DMS153 treated with DMSO at 0.1 percent for 48 hours (cell line): ENCODE results near the gene ALDH1A2.
"Not testable (repeated sequence)": the region's sequence is repeated elsewhere in the genome, so short reads cannot be mapped to it uniquely, and the experiment has no call there.

ENCODE experiments used
- DNase-seq: peaks from one replicate; lab custom pipeline; 2025; ENCODE audit not compliant: unreplicated experiment; lab: John Stamatoyannopoulos, UW

ALDH1A2 gene

DNA sequence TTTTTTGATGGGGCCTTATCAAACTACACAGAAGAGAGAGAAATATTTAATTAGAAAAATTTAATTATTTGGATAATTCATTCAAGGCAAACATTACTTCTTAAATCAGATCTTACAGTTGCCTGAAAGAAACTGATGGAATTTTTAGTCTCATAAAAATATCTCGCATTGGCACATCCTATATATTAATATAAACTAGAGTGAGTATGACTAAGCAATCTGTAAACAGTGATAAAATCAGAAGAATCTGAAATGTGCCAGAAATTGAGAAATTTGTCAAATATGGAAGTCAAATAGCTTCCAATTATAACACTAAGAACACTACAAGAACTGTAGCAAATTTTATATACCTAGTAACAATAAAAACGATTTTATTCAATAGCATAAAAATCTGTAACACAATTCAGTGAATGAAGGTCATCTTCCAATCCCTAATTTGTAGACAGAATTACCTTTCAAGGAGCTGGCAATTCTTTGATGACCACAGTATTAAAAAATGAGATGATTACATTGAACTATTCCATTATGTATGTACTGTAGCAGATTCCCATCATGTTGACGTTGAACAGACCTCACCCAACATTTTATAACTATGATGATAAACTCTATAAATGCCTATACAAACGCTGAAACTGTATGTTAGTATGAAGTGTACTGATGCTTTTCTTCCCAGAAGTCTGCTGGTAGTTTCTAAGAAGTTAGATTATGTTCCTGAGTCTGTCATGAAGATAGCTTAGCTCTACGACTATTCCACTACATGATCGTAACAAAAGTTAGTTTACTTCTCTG, 63.0 kb downstream of the ALDH1A2 start:
- DNase-seq = no peak

DNA sequence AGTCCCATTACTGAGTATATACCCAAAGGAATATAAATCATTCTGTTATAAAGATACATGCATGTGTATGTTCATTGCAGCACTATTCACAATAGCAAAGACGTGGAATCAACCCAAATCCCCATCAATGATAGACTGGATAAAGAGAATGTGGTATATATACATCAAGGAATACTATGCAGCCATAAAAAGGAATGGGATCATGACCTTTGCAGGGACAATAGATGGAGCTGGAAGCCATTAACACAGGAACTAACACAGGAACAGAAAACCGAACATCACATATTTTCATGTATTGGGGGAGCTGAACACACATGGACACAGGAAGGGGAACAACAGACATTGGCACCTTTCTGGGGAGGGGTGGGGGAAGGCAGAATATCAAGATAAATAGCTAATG, 65.8 kb downstream of the ALDH1A2 start:
- DNase-seq = not testable (repeated sequence)

DNA sequence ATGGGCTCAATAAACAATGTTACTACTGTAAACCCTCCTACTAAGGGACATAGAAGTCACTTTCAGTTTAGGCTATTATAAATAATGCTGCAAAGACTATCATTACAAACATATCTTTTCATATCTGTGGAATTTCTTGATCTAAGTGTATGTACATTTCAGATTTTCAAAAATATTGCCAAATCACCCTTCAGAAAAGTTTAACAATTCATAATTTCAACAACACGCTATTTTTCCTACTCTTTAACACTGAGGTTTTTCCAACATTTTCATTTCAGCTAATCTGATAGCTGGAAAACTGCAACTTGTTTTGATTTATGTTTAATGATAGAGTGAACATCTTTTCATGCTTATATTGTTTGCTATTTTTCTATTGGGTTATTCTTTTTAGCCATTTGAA, 69.0 kb downstream of the ALDH1A2 start:
- no peak for DNase-seq

DNA sequence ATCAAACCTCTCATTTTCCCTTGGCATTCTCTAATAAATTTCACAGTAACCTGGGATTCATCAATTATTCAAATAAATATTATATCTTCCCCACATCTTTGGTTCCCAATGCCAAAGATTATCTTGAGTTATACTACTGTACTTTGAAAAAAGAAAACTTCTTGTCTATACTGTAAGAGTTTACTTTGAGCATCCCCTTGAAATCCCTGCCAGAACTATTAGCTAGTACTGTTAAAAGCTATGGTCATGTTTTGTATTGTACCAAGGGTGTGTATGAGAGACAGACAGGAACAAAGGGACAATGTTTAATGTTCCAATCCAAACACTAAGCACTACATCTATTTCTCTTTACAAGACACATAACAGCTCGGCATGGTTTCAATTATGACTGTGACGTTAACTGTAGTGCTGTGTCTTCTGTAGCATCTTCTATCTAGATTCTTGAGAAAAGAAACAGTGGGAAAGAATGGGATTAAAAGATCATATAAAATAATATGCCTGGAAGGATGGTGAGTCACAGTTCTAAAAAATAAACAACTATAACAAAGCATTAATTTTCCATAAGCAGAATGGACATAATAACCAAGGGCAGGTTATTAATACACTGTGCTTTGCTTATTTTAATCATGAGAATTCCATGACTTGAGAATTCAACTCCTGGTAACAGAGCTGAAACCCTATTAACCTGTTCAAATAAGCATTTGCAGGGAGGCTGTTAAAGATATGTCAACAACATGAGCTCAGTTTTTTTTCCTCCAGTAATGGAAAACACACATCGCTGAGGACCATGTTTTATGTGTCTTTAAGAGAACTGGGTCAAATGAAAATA, 71.1 kb downstream of the ALDH1A2 start:
- DNase-seq = no peak

DNA sequence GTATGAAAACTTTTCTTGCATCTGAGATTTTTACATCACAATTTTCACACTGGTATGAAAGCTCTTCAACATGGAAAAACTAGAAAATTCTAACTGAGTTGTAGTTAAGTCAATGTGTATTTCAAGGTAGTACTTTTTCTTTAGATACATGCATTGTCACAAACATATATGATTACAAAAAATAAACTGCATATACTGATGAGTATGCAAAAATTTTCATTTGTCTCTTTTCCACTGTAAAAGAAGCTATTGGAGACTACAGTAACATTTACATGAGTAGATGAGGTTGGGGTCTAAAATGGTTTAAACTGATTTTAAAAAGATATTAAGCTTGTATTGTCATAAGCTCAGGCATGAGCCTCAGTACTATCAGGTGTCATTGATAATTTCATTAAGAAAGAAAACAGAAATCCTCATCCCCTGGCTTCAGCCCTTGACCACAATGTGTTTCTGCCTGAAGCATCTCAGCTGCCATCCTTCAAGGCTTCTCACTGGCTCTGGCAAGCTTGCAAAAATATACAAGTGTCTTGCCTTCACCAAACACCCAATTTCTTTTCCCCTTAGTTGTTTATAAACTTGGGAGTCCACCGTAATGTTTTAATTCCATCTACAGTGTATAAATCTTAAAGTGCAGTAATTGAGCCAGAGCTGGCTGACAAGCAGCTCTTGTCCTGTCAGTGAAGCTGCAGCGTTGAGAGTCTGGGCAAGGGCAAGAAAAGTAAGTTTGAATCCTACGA, 71.9 kb downstream of the ALDH1A2 start:
- DNase-seq = no peak

DNA sequence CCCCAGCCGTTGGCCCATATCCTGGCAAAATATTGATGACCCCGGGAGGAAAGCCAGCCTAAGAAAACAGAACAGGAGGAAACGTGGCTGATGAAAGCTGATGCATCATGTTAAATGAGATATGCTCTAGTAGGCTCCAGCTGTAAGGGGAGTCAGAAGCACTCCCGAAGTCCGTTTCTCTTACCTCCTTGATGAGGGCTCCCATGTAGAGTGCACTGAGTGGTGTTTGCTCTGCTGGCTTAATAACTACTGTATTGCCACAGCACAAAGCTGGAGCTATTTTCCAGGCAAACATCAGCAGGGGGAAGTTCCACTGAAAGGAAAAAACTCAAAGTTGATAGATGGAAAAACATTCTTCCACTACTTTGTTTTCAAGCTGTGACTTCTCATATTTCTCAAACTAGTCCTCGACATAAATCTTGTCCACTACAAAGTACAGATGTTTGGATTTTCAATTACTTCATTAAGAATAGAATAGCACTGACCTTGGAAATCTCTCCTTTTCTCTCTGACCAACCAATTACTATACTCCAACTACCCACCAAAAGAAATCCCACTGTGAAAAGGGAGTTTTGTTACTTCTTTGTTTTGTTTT, 72.7 kb downstream of the ALDH1A2 start:
- no peak for DNase-seq

DNA sequence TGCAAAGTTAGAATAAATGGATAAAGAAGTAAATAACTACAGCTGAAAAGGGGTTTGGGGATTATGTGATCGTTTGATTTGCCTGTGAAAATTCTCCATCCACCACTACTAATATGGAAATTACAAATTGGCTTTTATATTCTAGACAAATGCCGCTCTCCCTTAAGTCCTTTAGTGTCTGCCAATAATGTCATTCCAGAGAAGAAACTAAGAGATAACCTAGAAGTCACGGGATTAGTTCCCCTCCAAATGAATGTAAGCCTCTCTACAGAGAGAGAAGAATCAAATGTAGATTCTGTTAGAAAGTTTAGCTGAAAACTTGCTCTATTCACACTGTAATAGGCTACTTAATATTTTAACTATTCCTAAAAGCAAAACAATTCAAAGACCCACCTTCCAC, 92.0 kb downstream of the ALDH1A2 start:
- DNase-seq = no peak

DNA sequence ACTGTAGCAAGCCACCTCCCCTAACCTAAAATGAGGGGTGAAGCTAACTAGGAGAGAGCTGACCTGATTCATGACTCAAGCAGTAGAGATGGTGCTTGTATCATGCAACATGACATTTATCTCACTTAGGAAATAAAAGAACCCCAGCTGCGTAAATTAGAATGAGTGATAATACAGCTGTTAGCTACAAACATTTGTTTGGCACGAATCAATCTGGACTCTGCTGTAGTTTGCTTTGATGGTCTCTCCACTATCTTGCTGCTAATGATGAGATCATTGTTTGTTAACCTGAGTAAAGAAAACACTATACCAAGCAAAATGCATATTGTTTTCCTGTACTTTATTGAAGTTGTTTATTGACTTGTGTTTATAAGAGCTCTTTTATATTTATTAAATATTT, 92.6 kb downstream of the ALDH1A2 start:
- no peak for DNase-seq

DNA sequence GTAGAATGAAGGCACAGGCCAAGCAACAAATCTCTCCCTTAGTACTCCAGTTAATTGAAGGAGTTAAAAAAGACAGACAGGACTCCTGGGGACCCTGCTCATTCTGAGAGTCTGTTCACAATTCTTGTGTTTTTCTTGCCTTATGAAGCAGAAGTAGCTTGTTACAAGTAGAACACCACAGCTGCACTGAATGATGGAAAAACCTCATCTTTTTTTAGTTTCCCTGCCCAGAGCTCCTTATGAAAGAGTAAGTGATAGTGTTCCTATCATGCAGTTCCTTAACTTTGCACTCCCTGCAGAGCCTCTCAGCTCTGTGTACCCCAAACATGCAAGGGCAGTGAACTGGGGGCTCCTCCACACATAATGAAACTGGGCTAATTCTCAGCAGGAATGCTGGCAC, 95.5 kb downstream of the ALDH1A2 start:
- DNase-seq = no peak

DNA sequence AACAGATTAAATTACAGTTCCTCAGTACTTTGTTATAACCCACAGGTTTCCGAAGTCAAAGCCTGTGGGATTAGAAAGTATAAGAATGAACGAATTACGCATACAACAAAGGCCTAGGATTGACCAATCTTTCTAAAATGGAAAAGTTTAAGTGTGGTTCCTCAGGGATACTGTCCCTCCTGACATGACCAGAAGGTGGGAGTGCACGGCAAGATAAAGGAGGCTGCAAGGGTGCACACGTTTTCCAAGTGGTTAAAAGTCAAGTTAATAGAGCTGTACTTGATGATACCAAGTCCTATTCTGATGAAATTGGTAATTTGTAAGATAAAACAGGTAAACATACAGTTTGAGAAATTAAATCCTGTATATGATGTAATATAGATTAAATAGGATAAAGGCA, 96.2 kb downstream of the ALDH1A2 start:
- no peak for DNase-seq

DNA sequence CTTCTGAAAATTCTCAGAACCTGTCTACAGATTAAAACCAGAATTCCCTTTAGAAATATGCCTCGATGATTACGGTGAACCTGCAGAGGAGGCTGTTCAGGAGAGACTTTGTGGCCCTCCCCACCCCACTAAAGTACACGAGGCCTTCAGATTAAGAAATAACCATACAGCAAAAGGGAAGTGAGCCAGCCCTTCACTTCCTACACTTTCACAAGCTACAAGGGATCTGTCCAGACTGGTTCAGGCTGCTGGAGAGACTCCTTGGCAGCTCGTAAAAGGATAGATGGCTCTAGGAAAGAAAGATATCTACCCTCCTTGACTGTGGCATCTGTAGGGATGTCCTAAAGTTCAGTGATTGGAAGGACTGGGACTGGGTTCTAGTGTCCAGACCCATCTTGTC, 102.6 kb downstream of the ALDH1A2 start:
- DNase-seq = no peak

DNA sequence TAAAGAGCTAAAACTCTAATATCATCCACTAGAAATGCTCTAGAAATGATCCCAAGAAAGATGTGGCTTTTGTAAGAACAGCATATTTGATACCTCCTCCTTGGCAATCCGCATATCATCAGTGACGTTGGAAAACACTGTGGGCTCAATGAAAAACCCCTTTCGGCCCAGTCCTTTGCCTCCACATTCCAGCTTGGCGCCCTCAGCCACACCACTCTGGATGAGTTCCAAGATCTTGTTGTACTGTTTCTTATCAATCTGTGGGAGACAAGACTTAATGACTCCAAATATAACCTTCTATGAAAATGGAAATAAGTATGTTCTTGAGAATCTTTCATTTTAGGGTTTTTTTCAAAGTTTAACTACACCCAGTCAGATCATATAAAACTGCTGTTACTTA, 103.6 kb downstream of the ALDH1A2 start:
- no peak for DNase-seq

DNA sequence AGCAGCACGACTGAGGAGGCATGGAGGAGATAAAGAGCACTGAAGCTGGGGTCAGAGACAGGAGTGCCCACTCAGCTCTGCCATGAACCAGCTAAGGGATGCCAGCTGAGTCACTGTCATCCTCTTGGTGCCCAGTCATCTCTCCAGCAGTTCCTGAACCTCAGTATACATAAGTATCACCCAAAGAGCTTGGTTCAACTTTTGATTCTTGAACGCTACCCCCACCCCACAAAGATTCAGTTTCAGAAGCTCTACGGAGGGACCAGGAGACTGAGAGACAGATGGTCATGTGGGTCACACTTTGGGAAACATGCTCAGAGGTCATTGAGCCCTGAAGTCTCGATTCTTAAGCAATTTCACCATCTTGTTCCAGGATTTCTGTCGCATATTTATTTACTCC, 108.4 kb downstream of the ALDH1A2 start:
- DNase-seq = no peak

DNA sequence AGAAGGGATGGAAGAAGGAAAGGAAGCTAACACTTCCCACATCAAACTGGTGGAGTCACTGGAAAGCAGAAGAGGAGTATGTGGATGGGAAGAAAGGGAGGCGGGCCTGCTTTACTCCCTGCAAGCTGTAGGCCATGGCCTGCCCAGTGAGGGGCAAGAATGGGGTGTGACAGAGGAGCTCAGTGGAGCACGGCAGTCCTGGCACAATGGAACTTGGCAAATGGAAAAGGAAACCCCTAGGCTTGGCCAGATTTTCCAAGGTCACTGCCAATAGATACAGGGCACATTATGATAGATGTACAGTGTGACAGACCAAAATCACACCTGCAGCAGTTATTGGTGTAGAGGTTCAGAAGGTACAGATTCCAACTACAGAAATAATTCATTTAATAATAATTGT, 111.6 kb downstream of the ALDH1A2 start:
- DNase-seq = no peak

DNA sequence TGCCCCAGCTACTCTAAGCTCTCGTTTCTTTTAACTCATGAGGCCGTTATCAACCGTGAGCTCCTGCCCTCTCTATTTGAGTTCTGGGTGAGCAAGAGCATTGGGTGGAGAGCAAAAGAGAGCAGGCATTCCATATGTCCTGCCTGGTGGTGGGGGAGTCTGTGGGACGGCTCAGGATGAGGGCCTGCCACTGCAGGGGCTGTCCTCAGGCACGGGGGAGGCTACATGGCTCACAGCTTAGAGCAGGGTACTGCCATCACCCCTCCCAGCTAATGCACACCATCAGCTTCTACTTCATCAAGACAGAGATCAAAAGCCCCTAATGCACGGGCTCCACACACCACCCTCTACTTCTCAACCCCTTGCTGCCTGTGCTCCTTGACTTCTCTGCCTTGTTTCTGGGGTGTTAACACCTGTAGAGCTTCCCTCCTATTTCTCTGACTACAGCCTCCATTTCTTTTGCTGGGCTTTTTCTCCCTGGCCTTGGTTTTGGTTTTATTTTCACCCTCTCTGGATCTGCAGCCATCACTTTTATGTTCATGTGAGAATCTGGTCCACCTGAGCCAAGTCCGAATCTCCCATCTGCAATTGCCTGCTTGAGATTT, 114.1 kb downstream of the ALDH1A2 start:
- no peak for DNase-seq

DNA sequence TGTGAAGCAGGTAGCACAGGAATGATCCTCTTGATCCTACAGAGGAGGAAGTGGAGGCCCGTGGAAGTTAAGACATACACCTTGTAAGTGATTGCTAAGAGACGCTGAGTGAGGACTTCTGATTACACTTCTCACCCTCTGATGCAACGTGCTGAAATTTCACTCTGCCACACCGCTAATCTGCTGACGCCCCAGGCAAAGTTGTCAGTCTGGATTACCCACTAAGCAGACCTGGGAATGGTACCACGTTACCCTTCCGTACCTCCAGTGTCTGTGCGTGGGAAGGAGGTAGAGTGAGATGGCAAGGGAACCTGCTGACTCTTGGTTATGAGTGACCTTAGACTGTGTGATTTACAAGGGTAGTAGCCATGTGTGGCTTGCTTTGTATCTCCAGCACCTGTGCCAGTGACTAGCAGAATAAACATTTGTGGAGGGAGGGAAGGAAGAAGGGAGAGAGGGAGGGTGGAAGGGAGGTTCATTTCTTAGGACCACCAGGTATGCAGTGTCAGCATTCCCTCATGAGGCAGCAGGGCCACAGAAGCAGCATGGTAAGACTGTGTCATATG, 115.0 kb downstream of the ALDH1A2 start:
- DNase-seq = no peak

DNA sequence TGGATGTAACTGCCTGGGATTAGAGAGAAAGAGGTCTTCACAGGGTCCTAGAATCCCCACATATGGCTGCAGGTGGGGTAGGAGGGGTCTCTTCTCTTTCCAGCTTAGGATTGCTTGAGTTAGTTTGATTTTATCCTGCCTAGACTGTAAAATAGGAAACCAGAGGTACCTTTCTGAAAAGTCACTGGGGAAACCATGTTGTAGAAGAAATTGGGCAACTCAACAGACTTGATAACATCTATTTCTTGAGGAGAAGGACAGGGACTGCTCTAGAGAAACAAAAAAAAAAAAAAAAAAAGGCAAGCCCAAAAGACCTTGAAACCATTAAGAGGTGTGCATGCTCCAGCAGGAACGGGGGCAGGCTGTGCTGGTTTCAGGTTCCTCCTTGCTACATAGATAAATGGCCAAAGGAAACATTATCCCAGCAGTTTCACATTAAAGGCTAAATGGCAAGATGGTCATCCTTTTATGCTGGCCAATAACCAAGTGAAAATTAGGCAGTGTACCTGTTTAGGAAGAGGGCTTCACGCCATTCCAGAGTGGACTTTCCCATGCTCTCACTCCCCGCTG, 116.1 kb downstream of the ALDH1A2 start:
- DNase-seq = no peak

DNA sequence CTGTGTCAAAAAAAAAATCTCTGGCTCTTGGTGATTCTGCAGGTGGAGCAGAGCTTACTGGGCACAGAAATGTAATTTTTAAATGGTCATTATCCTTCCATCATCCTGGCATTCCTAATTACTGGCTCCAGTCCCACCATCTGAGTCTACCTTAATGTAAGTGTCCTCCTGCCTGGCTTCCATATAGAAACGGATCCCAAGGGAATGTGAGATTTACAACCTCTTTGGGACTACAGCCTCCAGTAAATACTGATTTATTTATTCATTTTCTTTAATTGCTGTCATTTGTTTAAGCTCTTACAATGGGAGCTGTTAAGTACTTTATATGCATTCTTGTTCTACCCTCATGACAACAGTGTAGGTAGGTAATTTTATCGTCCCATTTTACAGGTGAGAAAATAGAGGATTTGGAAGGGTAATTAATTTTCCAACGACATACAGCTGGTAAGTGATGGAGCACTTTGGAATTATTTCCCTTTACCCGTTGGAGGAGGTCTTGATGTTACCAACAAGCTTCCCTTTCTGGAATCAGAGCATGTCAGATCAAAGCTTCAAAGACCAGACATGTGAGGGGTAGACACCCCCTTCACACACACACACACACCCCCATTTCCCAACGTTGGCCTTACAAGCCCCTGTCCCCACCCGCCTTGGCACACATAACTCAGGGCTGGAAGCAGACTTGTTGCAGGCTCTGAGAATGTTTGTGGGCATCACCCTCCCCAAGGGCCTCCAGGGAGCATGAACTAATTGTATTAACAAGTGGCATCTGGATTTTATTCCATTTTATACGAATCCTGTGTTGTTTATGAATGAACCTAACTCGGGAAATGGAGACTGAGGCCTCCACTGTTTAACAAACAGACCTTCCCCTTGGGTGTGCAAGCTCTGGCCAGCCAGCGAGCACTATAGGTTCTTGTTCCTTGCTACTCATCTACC, 116.9 kb downstream of the ALDH1A2 start:
- DNase-seq = no peak

DNA sequence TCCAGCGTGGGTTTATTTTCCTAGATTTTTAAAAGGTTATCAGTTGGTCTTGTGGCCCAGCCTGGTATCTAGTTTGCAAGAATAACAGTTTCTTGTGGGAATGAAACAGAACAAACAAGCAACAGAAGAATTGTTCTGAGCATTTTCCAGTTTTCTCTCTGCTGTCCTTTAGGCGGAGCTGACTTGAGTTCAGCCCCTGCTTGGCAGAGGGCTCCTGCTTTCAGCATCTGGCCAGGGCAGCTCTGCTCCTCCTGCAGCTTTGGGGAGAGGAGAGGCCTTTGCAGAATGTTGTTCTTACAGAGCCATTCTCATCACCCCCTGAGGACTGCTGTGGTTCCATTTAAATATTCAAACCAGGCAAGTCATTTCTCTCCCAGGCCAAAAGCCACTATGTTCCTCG, 117.7 kb downstream of the ALDH1A2 start:
- no peak for DNase-seq
